Eye (tissue), 1 donor: ENCODE measurements around the gene SPATA6L.
"Not testable (repeated sequence)": the region's sequence is repeated elsewhere in the genome, so short reads cannot be mapped to it uniquely, and the experiment has no call there.

Experiments
- DNase-seq: peaks from one replicate; pipeline ENCODE4 v3.0.0-alpha.2; 2015

Gene SPATA6L

DNA sequence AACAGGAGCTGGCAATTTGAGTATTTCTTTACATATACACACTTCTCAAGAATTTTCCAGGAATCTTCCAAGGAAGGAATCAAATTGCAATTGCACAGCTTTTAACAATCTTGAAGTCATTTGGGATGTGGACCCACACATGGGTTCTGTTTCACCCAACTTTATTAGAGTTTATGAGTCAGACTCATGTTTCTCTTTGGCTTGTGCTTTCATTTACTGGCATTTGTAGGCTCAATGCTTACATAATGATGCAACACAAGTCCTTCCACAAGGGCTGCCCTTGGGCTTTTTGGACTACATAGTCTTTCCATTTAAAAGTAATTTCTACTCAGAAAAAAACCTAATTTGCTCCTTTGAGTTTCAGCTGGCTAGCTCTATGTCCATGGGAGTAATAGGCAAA, 8.5 kb upstream of the SPATA6L start:
- DNase-seq, result peak; percentile 10

- DNase-seq, result no peak
Measured at GRCh38 chr9:4671737-4672136, 5.5 kb upstream of the SPATA6L start.

DNA sequence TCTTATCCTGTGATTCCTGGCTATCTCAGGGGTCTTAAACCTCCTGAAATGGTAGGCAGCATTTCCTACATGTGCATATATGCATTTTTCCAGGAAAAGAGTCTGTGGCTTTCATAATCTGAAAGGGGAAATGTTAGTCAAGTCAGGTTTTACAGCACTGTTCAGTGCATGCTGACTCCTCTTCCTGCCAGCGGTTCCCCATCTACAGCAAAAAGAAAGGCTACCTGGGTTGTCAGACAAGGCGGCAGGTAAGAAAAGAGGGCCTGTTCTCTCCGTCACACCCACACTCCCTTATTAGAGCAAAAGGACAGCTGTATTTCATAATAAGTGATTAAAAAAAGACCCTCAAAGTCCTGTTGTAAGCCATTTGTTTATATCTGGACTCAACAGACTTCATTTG, 4.3 kb upstream of the SPATA6L start:
- no peak for DNase-seq

- DNase-seq, result no peak
Measured at GRCh38 chr9:4669890-4670289, 3.6 kb upstream of the SPATA6L start.

DNA sequence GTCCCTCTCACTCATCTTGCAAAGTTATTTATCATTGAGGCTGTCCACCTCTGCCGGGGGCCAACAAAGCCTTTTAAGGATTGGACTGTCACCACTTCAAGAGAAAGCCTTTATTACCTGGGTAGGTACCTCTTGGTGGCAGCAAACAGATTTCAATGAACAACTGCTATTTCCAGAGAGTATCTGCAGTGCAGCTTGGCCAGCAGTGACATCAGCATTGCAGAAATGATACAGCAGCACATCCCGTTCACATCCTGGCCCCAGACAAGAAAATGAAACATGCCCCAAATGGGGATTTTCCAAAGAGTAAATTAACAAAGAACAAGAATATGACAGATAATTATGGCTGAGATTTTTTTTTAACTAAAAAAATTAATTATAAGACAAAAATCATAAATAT, 2.3 kb upstream of the SPATA6L start:
- DNase-seq, result no peak

- DNase-seq, result no peak
Measured at GRCh38 chr9:4667681-4668080, 1.4 kb upstream of the SPATA6L start.

DNA sequence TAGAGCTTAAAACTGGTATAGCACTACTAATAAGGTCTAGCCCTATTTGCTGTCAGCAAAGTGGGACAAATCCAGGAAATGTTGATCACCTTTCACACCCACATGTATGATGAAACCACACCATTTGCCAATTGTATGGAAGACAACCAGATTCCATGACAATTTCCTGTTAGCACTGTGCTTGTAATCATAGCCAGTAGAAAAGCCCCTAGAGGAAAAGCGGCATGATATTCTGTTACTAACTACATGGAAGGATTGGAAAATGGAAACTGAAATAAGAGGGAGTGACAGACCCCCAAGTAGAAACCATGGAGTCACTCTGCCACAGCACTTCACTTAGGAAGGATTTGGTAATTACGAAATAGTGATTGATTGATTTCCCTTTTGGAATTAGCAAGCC, 923 bp downstream of the SPATA6L start:
- DNase-seq, result peak; percentile 33

GRCh38 chr9:4663956-4664355, 2.3 kb downstream of the SPATA6L start:
- no peak for DNase-seq

DNA sequence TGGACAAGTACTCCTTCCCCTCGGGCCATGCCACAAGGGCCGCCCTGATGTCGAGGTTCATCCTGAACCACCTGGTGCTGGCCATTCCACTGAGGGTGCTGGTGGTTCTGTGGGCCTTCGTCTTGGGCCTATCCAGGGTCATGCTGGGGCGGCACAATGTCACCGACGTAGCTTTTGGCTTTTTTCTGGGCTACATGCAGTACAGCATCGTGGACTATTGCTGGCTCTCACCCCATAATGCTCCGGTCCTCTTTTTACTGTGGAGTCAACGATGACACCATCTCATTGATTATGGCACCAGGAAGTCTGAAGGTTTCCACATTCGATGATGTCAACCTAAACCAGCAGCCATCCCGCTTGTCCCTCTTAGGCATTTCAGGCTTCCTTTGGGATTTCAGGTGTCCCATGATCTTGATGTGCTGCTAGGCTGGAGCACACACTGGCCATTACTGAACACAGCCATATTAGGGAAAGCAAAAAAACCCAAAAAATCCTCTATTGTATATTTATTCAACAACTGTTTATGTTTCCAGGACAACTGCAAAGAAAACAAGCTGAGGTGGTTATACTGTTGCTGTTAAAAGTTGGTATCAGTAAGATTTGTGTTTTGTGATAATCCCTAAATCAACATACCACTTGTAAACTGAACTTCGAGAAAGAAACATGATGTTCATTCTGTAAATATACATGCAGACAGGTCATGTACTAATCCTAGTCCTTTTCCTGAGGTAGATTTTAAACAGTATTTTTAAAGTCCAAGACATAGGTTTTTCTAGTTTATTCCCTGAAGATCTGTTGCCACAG, 3.1 kb downstream of the SPATA6L start:
- peak; percentile 20 for DNase-seq

DNA sequence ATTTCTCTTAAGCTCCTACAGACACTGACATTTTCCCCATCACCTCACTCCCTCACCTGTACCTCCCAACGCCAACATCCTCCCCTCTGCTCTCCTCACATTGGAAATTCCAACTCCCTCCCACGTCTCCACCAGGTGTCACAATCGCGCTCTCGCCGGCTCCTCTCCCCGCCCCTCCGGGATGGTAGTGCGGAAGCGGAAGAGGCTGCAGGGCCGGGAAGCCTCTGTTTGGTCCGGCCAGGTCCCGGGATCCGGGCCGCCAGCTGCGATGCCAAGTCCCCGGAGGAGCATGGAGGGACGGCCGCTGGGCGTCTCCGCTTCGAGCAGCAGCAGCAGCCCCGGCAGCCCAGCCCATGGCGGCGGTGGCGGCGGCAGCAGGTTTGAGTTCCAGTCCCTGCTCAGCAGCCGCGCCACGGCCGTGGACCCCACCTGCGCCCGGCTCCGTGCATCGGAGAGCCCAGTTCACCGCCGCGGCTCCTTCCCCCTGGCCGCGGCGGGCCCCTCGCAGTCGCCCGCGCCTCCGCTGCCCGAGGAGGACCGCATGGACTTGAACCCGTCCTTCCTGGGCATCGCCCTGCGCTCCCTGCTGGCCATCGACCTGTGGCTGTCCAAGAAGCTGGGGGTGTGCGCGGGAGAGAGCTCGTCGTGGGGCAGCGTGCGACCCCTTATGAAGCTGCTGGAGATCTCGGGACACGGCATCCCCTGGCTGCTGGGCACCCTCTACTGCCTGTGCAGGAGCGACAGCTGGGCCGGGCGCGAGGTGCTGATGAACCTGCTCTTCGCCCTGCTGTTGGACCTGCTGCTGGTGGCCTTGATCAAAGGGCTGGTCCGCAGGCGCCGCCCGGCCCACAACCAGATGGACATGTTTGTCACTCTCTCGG, 3.9 kb downstream of the SPATA6L start, which contains the start of gene PLPP6:
Gene PLPP6, plus strand, starts transcription at position 187 of the 881 bp plus-strand sequence. Its CDS starts 82 bp downstream, at position 269.
- DNase-seq, result peak; percentile 92

GRCh38 chr9:4661611-4662010, 4.7 kb downstream of the SPATA6L start:
- DNase-seq, result no peak

DNA sequence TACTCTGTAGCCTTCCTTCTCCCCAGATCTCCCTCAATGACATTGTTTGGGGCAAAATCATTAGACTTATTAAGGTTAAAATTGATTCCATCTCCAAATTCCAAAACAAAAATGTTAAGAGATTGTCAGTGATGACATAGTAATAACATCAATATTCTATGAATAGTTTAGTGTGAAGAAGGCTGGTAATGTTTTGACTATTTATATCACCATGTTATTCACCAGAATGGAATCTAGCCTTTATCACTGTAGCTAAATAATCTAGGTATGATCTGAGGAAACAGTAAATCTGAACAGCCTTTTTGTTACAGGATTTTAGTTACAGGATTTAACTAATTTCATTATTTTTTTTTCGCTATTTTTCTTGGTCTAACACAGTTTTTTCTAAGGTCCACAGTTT, 5.1 kb downstream of the SPATA6L start:
- DNase-seq, result no peak

DNA sequence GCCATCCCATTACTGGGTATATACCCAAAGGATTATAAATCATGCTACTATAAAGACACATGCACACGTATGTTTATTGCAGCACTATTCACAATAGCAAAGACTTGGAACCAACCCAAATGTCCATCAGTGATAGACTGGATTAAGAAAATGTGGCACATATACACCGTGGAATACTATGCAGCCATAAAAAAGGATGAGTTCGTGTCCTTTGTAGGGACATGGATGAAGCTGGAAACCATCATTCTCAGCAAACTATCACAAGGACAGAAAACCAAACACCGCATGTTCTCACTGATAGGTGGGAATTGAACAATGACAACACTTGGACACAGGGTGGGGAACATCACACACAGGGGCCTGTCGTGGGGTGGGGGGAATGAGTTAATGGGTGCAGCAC, 5.6 kb downstream of the SPATA6L start:
- not testable (repeated sequence) for DNase-seq

DNA sequence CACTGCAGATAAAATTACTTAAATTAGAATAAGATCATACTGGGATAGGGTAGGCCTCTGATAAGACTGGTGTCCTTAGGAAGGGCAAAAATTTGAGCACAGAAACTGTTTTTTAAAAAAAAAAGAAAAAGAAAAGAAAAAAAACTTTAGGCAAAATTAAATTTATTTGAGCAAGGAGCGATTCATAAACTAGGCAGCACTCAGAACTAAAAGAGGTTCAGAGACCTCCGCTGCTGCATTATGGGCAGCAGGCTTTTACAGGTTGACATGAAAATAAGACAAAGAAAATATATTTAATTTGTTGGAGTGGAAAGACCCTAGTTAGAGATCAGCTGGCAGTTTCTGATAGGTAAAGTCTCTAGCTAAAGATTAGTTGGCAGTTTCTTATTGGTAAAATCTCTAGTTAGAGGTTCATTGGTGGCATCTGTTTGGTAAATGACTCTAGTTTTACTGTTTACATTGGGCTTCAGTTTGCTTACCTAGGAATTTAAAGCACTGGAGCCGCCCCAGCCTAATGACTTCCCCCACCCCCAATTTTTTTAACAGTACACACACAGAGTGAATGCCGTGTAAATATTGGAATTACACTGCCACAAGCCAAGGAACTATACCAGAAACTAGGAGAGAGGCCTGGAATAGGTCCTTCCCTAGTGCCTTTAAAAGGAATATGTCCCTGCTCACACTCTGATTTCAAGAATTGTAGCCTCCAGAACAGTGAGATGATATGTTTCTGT, 8.7 kb downstream of the SPATA6L start:
- DNase-seq, result no peak

DNA sequence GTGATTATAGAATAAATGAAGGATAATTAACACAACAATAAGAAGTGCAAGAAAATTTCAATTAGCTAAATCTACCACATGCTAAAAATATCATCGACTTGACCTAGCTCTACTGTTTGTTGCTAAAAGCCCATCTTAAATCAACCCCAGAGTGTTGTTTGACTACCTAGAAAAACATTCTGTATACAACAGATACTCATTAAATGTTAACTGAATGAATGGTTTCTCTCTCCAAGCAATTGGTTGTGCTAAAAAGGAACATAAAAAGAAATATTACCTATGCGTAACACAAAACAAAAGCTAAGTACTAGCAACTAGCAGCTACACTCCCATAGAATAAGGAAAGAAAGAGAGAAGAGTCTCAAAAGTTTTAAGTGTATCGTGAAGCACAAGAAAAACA, 9.7 kb downstream of the SPATA6L start:
- DNase-seq, result no peak

DNA sequence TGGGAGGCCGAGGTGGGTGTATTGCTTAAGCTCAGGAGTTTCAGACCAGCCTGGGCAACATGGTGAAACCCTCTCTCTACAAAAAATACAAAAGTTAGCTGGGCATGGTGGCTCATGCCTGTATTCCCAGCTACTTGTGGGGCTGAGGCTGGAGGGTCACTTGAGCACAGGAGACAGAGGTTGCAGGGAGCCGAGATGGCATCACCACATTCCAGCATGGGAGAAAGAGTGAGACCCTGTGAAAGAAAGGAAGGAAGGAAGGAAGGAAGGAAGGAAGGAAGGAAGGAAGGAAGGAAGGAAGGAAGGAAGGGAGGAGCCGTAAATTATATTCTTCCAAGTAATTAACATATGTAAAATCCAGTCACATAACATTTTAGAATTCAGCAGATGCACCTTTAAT, 10.1 kb downstream of the SPATA6L start:
- not testable (repeated sequence) for DNase-seq

DNA sequence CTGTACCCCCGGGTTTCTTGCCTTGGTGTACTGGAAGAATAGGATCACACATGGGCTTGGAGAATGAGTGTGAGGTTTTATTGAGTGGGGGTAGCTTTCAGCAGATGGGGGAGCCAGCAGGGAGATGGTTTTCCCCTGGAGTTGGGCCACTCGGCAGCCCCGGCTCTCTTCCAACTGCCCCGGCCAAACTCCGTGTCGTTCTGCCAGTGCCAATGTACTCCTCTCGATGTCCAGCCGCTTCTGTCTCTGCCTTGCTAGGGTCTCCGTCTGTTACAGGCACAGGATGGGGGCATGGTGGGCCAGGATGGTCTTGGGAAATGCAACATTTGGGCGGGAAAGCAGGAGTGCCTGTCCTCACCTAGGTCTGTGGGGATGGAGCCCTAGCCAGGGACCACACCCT, 11.7 kb downstream of the SPATA6L start:
- DNase-seq, result no peak

- DNase-seq, result no peak
Measured at GRCh38 chr9:4654084-4654483, 12.2 kb downstream of the SPATA6L start.

- no peak for DNase-seq
Measured at GRCh38 chr9:4642351-4642750, 23.9 kb downstream of the SPATA6L start.

GRCh38 chr9:4640027-4640426, 26.3 kb downstream of the SPATA6L start:
- DNase-seq, result peak; percentile 48

DNA sequence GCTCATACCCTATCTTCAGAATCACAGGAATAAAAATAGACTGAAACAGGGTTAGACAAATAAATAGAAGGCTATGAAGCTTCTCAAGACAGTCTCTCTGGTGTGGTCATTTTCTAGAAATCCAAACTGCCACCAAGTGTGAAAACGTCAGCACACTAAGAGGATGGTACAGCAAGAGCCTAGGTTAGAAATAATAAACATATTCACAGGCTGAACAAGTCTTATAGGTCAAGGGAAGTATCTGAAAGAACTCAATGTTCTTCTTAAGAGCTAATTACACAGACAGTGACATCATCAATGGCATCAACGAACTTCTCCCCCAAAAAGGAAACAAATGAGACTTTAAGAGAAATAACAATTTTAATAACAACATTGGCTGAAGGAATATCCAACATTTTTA, 26.9 kb downstream of the SPATA6L start:
- no peak for DNase-seq

GRCh38 chr9:4638968-4639367, 27.3 kb downstream of the SPATA6L start:
- DNase-seq, result no peak

DNA sequence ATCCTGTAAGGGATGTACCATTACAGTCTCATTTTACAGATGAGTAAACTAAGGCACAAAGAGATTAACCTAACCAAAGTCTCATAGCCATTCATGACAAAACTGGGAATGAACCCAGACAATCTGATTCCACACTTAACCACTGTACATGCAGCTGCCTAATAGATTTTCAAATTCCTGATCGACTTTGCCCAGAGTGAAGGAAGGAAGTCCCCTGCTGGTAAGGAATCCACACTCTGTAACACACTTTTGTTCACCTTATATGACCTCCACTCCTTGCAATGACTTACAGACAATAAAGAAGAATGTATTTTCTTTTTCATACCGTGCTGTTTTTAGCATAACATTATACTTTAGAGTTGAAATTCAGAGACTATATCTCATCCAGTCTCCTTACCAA, 35.4 kb downstream of the SPATA6L start:
- DNase-seq, result no peak
